ENCODE data around the gene DSN1.
A peak's percentile ranks its signal among the peaks of the same experiment; 100 is the strongest.
"Not testable (repeated sequence)": the region's sequence is repeated elsewhere in the genome, so short reads cannot be mapped to it uniquely, and the experiment has no call there.

The DSN1 gene

DNA sequence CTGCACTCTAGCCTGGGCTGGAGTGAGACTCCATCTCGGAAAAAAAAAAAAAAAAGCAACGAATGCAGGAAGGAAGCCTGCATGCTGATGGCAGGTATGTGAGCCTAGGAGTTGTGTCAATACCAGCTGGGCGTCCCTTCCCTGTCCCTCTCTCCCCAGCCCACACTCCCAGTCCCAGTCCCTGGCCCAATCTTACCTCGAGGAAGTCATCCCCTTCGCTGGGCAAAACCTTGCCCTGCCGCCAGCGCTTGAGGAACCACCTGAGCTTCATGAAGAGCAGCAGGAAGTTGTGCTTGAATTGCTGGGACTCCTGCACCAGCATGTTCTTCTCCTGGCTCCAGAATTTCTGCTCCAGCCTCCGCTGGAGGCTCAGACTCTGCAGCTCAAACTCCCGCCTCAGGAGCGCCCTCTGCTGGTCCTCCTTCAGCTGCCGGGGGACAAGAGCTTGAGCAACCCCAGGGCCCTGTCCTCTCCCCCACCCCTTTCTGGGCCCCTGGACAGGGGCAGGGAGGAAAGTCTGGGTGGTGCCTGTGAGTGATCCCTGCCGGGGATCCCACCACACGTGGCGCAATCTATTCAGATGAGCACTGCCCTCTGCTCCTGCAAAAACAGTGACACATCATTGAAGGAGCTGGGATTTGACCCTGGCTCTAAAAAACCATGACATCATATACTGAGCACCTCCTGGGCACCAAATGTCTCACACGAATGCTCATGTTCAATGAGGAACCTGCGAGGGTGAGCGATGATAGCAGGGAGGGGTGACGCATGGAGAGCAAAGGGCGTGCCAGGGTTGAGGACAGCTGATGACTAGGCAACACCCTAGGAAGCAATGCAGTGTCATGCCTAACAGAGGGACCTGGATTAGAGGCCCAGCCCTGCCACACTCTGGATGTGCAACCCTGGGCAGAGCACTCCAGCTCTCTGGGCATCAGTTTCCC, 35.0 kb upstream of the DSN1 start:
- peak overlapping the region; percentile 65 for H3K27ac ChIP-seq
- ChIA-PET CTCF (interaction anchor here (0.5 to 2.1 kb wide), 36 partner anchors 9 to 1046 kb away, joined by 3 to 26 read pairs (median 4); partner anchors contain the start of gene DSN1), POLR2A (ENCODE audit: low non-redundant PET) (interaction anchor here (0.5 to 1.0 kb wide), 5 partner anchors 26 to 53 kb away, joined by 3 to 4 read pairs (median 4); no protein-coding TSS in a partner anchor)
- DNase-seq (ENCODE audit: low spot score): peak; percentile 88
- TF ChIP-seq, protein P1, sequence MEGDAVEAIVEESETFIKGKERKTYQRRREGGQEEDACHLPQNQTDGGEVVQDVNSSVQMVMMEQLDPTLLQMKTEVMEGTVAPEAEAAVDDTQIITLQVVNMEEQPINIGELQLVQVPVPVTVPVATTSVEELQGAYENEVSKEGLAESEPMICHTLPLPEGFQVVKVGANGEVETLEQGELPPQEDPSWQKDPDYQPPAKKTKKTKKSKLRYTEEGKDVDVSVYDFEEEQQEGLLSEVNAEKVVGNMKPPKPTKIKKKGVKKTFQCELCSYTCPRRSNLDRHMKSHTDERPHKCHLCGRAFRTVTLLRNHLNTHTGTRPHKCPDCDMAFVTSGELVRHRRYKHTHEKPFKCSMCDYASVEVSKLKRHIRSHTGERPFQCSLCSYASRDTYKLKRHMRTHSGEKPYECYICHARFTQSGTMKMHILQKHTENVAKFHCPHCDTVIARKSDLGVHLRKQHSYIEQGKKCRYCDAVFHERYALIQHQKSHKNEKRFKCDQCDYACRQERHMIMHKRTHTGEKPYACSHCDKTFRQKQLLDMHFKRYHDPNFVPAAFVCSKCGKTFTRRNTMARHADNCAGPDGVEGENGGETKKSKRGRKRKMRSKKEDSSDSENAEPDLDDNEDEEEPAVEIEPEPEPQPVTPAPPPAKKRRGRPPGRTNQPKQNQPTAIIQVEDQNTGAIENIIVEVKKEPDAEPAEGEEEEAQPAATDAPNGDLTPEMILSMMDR (conservative IDR thresholded peaks at IDR 0.05; ENCODE audit: low read depth): peak; percentile 97

DNA sequence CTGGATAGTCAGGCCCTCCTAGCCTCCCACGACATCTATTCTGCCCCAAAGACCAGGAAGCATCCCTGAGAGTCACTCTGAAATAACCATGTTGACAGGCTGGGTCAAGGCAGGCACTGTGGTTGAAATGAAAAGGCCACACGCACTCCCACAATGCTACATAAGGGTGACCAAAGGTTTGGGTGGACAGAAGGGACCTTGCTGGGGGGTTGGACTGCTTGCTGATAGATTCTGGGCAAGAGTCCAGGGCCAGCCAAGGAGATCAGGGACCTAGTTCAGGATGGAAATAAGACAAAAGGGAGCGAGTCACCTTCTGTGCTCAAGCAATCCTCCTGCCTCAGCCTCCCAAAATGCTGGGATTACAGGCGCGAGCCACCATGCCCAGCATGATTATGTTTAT, 32.5 kb upstream of the DSN1 start:
- no peak overlapping the region for H3K27ac ChIP-seq
- ChIA-PET CTCF (no interaction called here), POLR2A (ENCODE audit: low non-redundant PET) (no interaction called here)
- TF ChIP-seq, protein P1 (conservative IDR thresholded peaks at IDR 0.05; ENCODE audit: low read depth): no peak
- DNase-seq (ENCODE audit: low spot score): no peak

DNA sequence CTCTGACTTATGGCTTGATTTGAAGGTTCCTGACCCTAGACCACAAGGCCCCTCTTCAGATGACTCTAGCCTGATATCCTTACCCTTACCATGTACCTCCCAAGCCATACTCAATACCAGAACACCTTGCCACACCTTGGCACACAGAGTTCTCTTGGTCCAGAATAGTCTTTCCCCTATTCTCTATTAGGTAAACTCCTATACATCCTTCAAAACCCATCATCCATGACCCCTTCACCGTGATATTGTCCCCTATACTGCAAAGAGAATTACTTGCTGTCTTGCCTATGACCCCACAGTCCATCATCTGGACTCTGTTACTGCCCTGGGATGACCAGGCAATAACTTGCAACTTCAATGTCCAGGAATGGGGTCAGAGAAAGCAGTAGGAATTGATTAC, 31.8 kb upstream of the DSN1 start:
- no peak for DNase-seq (ENCODE audit: low spot score)
- POLR2A ChIA-PET (ENCODE audit: low non-redundant PET): no interaction called here
- H3K27ac ChIP-seq: peak overlapping the region; percentile 12; the same call in 1 of the 2 replicates
- TF ChIP-seq, protein P1 (conservative IDR thresholded peaks at IDR 0.05; ENCODE audit: low read depth): no peak
- CTCF ChIA-PET: interaction anchor here (0.6 kb wide), 1 partner anchor 1487 kb away, joined by 4 read pairs; no protein-coding TSS in a partner anchor

DNA sequence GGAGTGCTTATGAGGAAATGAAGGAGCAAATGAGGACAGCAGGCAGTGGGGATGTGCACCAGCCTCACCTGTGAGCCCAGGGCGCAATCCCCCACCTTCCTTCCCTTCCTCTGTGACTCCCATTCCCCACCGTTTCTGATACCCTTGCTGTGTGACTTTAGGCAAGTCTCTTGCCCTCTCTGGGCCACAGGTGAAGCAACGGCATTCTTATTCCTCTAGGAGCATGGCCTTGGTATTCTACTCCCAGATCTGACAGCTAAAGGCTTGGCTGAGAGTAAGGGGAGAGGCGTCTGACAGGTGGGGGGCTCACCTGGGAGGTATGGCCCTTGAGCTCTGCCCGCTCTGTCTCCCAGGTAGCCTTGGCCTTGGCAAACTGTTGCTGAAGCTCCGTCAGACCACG, 30.9 kb upstream of the DSN1 start:
- ChIA-PET POLR2A (ENCODE audit: low non-redundant PET) (no interaction called here), CTCF (interaction anchor here (0.8 kb wide), 2 partner anchors 37 to 38 kb away, joined by 3 to 6 read pairs; no protein-coding TSS in a partner anchor)
- DNase-seq (ENCODE audit: low spot score): no peak
- TF ChIP-seq, protein P1 (conservative IDR thresholded peaks at IDR 0.05; ENCODE audit: low read depth): no peak
- peak overlapping the region; percentile 12 for H3K27ac ChIP-seq

DNA sequence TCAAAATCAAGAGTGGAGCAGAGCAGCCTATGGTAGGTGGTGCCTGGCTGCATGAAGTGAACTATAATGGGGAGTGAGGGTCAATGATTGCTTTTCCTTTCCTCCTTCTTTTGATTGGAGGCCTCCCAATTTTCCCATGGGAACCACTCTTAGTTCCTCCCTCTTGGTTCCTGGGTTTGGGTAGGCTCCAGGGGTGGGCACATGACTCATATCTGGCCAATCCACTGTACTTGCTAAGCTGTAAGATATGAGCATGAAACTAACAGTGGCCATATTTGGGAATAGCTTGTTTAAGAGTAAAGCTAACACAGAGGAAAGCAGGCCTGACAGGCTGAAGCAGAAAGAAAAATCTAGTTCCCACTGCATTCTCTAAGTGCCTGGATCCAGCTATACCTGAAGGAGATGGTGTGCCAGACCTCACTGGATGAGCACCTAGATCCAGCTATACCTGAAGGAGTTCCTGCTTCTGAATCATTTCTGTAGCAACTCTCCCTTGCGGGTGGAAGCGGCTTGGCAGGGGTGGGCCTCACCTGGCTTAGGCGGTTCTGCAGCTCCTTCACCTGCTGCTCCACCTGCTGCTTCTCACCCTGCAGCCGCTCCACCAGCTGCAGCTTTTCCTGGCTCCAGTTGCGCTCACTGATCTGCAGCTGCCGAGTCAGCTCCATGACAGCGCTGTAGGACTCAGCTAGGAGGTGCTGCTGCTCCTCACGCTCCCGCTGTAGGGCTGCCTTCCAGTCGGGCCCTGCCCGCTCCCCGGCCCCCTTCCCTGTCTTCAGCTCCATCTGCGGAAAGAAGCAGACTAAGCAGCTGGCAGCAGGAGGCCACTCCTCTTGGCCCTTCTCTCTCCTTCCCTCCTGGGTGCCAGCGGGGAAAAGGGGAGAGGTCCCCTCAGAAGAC, 29.0 kb upstream of the DSN1 start:
- H3K27ac ChIP-seq: peak overlapping the region; percentile 3
- DNase-seq (ENCODE audit: low spot score): no peak
- ChIA-PET POLR2A (ENCODE audit: low non-redundant PET) (no interaction called here), CTCF (interaction anchor here (0.6 to 0.8 kb wide), 3 partner anchors 29 to 279 kb away, joined by 3 to 8 read pairs (median 3); partner anchors contain the start of gene DSN1)
- TF ChIP-seq, protein P1 (conservative IDR thresholded peaks at IDR 0.05; ENCODE audit: low read depth): no peak

DNA sequence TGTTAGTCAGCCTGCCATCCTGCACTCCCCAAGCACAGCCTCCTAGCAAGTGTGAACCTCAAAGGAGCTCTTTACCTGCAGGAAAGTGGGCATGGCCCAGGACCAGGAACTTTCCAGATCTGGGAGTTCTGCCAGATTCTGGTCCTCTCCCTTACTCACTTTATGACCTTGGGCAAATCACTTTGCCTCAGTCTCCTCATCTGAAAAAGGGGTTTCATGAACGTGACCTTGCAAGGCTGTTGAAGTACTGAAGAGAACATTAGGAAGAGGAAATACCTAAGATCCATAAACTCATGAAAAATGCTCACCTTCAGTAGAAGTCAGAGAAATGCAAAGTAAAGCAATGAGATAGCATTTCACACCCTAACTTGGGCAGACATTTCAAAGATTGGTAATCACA, 26.8 kb upstream of the DSN1 start:
- H3K27ac ChIP-seq: peak overlapping the region; percentile 13; the same call in 1 of the 2 replicates
- ChIA-PET CTCF (interaction anchor here (1.2 to 1.4 kb wide), 2 partner anchors 8 to 63 kb away, joined by 3 to 9 read pairs; a partner anchor contains a TSS), POLR2A (ENCODE audit: low non-redundant PET) (no interaction called here)
- TF ChIP-seq, protein P1 (conservative IDR thresholded peaks at IDR 0.05; ENCODE audit: low read depth): no peak
- no peak for DNase-seq (ENCODE audit: low spot score)

DNA sequence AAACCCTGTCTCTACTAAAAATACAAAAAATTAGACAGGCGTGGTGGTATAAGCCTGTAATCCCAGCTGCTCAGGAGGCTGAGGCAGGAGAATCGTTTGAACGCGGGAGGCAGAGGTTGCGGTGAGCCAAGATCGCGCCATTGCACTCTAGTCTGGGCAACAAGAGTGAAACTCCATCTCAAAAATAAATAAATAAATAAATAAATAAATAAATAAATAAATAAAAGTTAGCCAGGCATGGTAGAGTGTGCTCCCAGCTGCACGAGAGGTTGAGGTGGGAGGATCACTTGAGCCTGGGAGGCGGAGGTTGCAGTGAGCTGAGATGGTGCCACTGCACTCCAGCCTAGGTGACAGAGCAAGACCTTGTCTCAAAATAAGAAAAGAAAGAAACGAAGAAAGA, 25.8 kb upstream of the DSN1 start:
- ChIA-PET POLR2A (ENCODE audit: low non-redundant PET) (interaction anchor here (0.6 kb wide), 1 partner anchor 11 kb away, joined by 8 read pairs; no protein-coding TSS in a partner anchor), CTCF (interaction anchor here (1.4 kb wide), 1 partner anchor 9 kb away, joined by 9 read pairs; no protein-coding TSS in a partner anchor)
- not testable (repeated sequence) for H3K27ac ChIP-seq; DNase-seq (ENCODE audit: low spot score)
